Limb (tissue), 2 donors: Measurements from ENCODE around the gene GNAO1.
"Not testable (repeated sequence)": the region's sequence is repeated elsewhere in the genome, so short reads cannot be mapped to it uniquely, and the experiment has no call there.

ENCODE experiments used
- DNase-seq, 2 donors: peaks; one replicate each; pipeline ENCODE4 v3.0.0-alpha.2; 2016; ENCODE audit errors: extremely low spot score in 2 of 2

Gene GNAO1

GRCh38 chr16:56363181-56363716 is 172.0 kb downstream of the GNAO1 start:
- no peak for DNase-seq

- no peak for DNase-seq
These were observed 172.7 kb downstream of the GNAO1 start for GRCh38 chr16:56363781-56364565.

- DNase-seq, result no peak
These were observed 173.6 kb downstream of the GNAO1 start for GRCh38 chr16:56364865-56365264.

GRCh38 chr16:56365552-56365951 is 174.3 kb downstream of the GNAO1 start:
- DNase-seq, result no peak

GRCh38 chr16:56366945-56367344 is 175.7 kb downstream of the GNAO1 start:
- no peak for DNase-seq

GRCh38 chr16:56367764-56368163 is 176.5 kb downstream of the GNAO1 start:
- no peak for DNase-seq

- no peak for DNase-seq
These were observed 177.3 kb downstream of the GNAO1 start for GRCh38 chr16:56368545-56368944.

GRCh38 chr16:56369202-56369601 is 177.9 kb downstream of the GNAO1 start:
- no peak for DNase-seq

GRCh38 chr16:56370185-56370874 is 179.0 kb downstream of the GNAO1 start:
- DNase-seq, result no peak

- no peak for DNase-seq
These were observed 179.8 kb downstream of the GNAO1 start for GRCh38 chr16:56370875-56371659.

- no peak for DNase-seq
These were observed 180.3 kb downstream of the GNAO1 start for GRCh38 chr16:56371660-56371937.

- no peak for DNase-seq
These were observed 180.8 kb downstream of the GNAO1 start for GRCh38 chr16:56372013-56372634.

GRCh38 chr16:56373003-56373402 is 181.7 kb downstream of the GNAO1 start:
- no peak for DNase-seq

- DNase-seq, result not testable (repeated sequence)
These were observed 184.5 kb downstream of the GNAO1 start for GRCh38 chr16:56375792-56376191.

- not testable (repeated sequence) for DNase-seq
These were observed 187.8 kb downstream of the GNAO1 start for GRCh38 chr16:56379044-56379443.

- DNase-seq, result not testable (repeated sequence)
These were observed 189.6 kb downstream of the GNAO1 start for GRCh38 chr16:56380778-56381485.

- no peak for DNase-seq
These were observed 191.2 kb downstream of the GNAO1 start for GRCh38 chr16:56382459-56382858.

GRCh38 chr16:56382901-56383355 is 191.6 kb downstream of the GNAO1 start:
- DNase-seq, result no peak

GRCh38 chr16:56384074-56384721 is 192.9 kb downstream of the GNAO1 start:
- DNase-seq, result no peak

GRCh38 chr16:56387396-56387795 is 196.1 kb downstream of the GNAO1 start:
- DNase-seq, result no peak
